Chondrocyte (in vitro differentiated cells): ENCODE results near the gene TBC1D9B. TPM values are rescaled to one million over a fixed set of nuclear protein-coding genes. Genes with fewer than 3 reads are reported as not detected.

Experiments
- DNase-seq: peaks from one replicate; pipeline ENCODE4 v3.0.0; 2021; ENCODE audit warnings: mixed read lengths, low spot score
- H3K27ac Mint-ChIP-seq: one replicate; pipeline ENCODE4 v1.8.0; 2021; ENCODE audit warnings: mild to moderate bottlenecking, moderate library complexity, mixed read lengths; ENCODE audit not compliant: unreplicated experiment
- H3K27me3 Mint-ChIP-seq: 2 replicates; pipeline ENCODE4 v1.8.0; 2021; ENCODE audit warnings: low read depth, mixed read lengths
- H3K36me3 Mint-ChIP-seq: 2 replicates; pipeline ENCODE4 v1.8.0; 2021; ENCODE audit warnings: low read depth, mixed read lengths
- H3K4me1 Mint-ChIP-seq: 2 replicates; pipeline ENCODE4 v1.8.0; 2021; ENCODE audit warnings: low read depth, mild to moderate bottlenecking, mixed read lengths
- H3K4me3 Mint-ChIP-seq: one replicate; pipeline ENCODE4 v1.8.0; 2021; ENCODE audit warnings: mild to moderate bottlenecking, moderate library complexity, mixed read lengths; ENCODE audit not compliant: unreplicated experiment
- H3K9me3 Mint-ChIP-seq: 2 replicates; pipeline ENCODE4 v1.8.0; 2021; ENCODE audit warnings: low read depth, mixed read lengths
- CTCF ChIP-seq: fragments of 200-600 bp; sonication (generic); IDR thresholded peaks from 2 replicates; pipeline ENCODE4 v1.5.0; 2021; ENCODE audit warnings: antibody characterized with exemption, mild to moderate bottlenecking, moderate library complexity
- total RNA-seq: library from RNA; stranded (reverse); gene quantifications from 3 replicates; pipeline ENCODE4 v1.2.1, GENCODE V29; 2021

Gene TBC1D9B
- total RNA-seq, 1 donor from 2014 or later = 118 TPM

- no peaks in the 10 kb centered on the region for H3K9me3 Mint-ChIP-seq
- TF ChIP-seq CTCF = no peak
- H3K4me1 Mint-ChIP-seq = peaks cover 8% of the 10 kb centered on the region
- peak; percentile 36 for DNase-seq
- no peak overlapping the region for H3K4me3 Mint-ChIP-seq
- no peaks in the 10 kb centered on the region for H3K27me3 Mint-ChIP-seq
- H3K27ac Mint-ChIP-seq = peak overlapping the region; percentile 68
- no peaks in the 10 kb centered on the region for H3K36me3 Mint-ChIP-seq
Measured at GRCh38 chr5:179914032-179914755, 6.5 kb upstream of the TBC1D9B start.

GRCh38 chr5:179913461-179913860, 5.8 kb upstream of the TBC1D9B start:
- no peak for TF ChIP-seq CTCF
- Mint-ChIP-seq H3K4me3 (no peak overlapping the region), H3K27me3 (no peaks in the 10 kb centered on the region), H3K4me1 (peaks cover 8% of the 10 kb centered on the region), H3K9me3 (no peaks in the 10 kb centered on the region), H3K27ac (no peak overlapping the region), H3K36me3 (no peaks in the 10 kb centered on the region)
- DNase-seq = peak; percentile 77

GRCh38 chr5:179912951-179913350, 5.3 kb upstream of the TBC1D9B start:
- Mint-ChIP-seq H3K27ac (no peak overlapping the region), H3K4me1 (peaks cover 9% of the 10 kb centered on the region), H3K4me3 (no peak overlapping the region)

GRCh38 chr5:179912386-179912785, 4.7 kb upstream of the TBC1D9B start:
- no peaks in the 10 kb centered on the region for H3K9me3 Mint-ChIP-seq
- no peaks in the 10 kb centered on the region for H3K27me3 Mint-ChIP-seq
- TF ChIP-seq CTCF = no peak
- peak; percentile 39 for DNase-seq
- no peak overlapping the region for H3K4me3 Mint-ChIP-seq
- peaks cover 11% of the 10 kb centered on the region for H3K4me1 Mint-ChIP-seq
- no peak overlapping the region for H3K27ac Mint-ChIP-seq
- no peaks in the 10 kb centered on the region for H3K36me3 Mint-ChIP-seq

More at GRCh38 chr5:179912951-179913350, 5.3 kb upstream of the TBC1D9B start:
- no peaks in the 10 kb centered on the region for H3K36me3 Mint-ChIP-seq
- H3K27me3 Mint-ChIP-seq = no peaks in the 10 kb centered on the region
- no peak for TF ChIP-seq CTCF
- DNase-seq = peak; percentile 77
- H3K9me3 Mint-ChIP-seq = no peaks in the 10 kb centered on the region

GRCh38 chr5:179909224-179909623, 1.5 kb upstream of the TBC1D9B start:
- peak; percentile 9 for DNase-seq
- Mint-ChIP-seq H3K27me3 (no peaks in the 10 kb centered on the region), H3K4me3 (no peak overlapping the region), H3K36me3 (peaks cover 3% of the 10 kb centered on the region), H3K4me1 (peaks cover 22% of the 10 kb centered on the region), H3K9me3 (no peaks in the 10 kb centered on the region), H3K27ac (no peak overlapping the region)
- TF ChIP-seq CTCF = no peak
